ENCODE data around the gene NDEL1.

NDEL1 gene

GRCh38 chr17:8503807-8504206 lies 68.1 kb downstream of the NDEL1 start:
- H3K4me3 ChIP-seq (ENCODE audit: low read depth, low read length, poor library complexity, severe bottlenecking) = no peak overlapping the region

GRCh38 chr17:8504460-8505207 lies 69.0 kb downstream of the NDEL1 start:
- H3K9me2 ChIP-seq (ENCODE audit: low read depth, low read length) = no peaks in the 10 kb centered on the region
- no peaks in the 10 kb centered on the region for H3K4me1 ChIP-seq (ENCODE audit: insufficient read depth, low read length, severe bottlenecking)
- H3K79me2 ChIP-seq (ENCODE audit: insufficient read depth, low read length) = no peaks in the 10 kb centered on the region
- H3K9ac ChIP-seq (ENCODE audit: low read length) = no peak overlapping the region
- H3K27me3 ChIP-seq (ENCODE audit: insufficient read depth, low read length) = no peaks in the 10 kb centered on the region
- H3K27ac ChIP-seq (ENCODE audit: low read depth, low read length, poor library complexity, severe bottlenecking) = no peak overlapping the region
- no peaks in the 10 kb centered on the region for H4K20me1 ChIP-seq (ENCODE audit: insufficient read depth, low read length)
- H2AFZ ChIP-seq (ENCODE audit: low read length) = no peak overlapping the region
- H3K36me3 ChIP-seq (ENCODE audit: insufficient read depth, low read length) = peaks cover 25% of the 10 kb centered on the region
- H3K4me3 ChIP-seq (ENCODE audit: low read depth, low read length, poor library complexity, severe bottlenecking) = no peak overlapping the region
- no peak for TF ChIP-seq EZH2 (IDR thresholded peaks at IDR 0.05; ENCODE audit: borderline replicate concordance, low read length)
- TF ChIP-seq CTCF (IDR thresholded peaks at IDR 0.05; ENCODE audit: low read length) = no peak
- H3F3A ChIP-seq (ENCODE audit: insufficient read depth, low read length) = no peaks in the 10 kb centered on the region
- H3K9me3 ChIP-seq (ENCODE audit: low read length) = no peaks in the 10 kb centered on the region
- H3K4me2 ChIP-seq (ENCODE audit: low read length) = no peak overlapping the region

More at GRCh38 chr17:8503807-8504206, 68.1 kb downstream of the NDEL1 start:
- H3K9me2 ChIP-seq (ENCODE audit: low read depth, low read length) = no peaks in the 10 kb centered on the region
- H3K27me3 ChIP-seq (ENCODE audit: insufficient read depth, low read length) = no peaks in the 10 kb centered on the region
- H4K20me1 ChIP-seq (ENCODE audit: insufficient read depth, low read length) = no peaks in the 10 kb centered on the region
- no peaks in the 10 kb centered on the region for H3K79me2 ChIP-seq (ENCODE audit: insufficient read depth, low read length)
- H3K9me3 ChIP-seq (ENCODE audit: low read length) = no peaks in the 10 kb centered on the region
- no peaks in the 10 kb centered on the region for H3K4me1 ChIP-seq (ENCODE audit: insufficient read depth, low read length, severe bottlenecking)
- no peak overlapping the region for H3K4me2 ChIP-seq (ENCODE audit: low read length)
- no peak overlapping the region for H2AFZ ChIP-seq (ENCODE audit: low read length)
- no peak for TF ChIP-seq CTCF (IDR thresholded peaks at IDR 0.05; ENCODE audit: low read length)
- no peak for TF ChIP-seq EZH2 (IDR thresholded peaks at IDR 0.05; ENCODE audit: borderline replicate concordance, low read length)
- H3F3A ChIP-seq (ENCODE audit: insufficient read depth, low read length) = no peaks in the 10 kb centered on the region
- H3K9ac ChIP-seq (ENCODE audit: low read length) = no peak overlapping the region
- peaks cover 21% of the 10 kb centered on the region; the same call in 1 of the 2 replicates for H3K36me3 ChIP-seq (ENCODE audit: insufficient read depth, low read length)
- no peak overlapping the region for H3K27ac ChIP-seq (ENCODE audit: low read depth, low read length, poor library complexity, severe bottlenecking)

GRCh38 chr17:8506145-8506544 lies 70.5 kb downstream of the NDEL1 start:
- H3K9me3 ChIP-seq (ENCODE audit: low read length) = no peaks in the 10 kb centered on the region
- H3K27me3 ChIP-seq (ENCODE audit: insufficient read depth, low read length) = no peaks in the 10 kb centered on the region
- no peak overlapping the region for H3K4me2 ChIP-seq (ENCODE audit: low read length)
- TF ChIP-seq CTCF (IDR thresholded peaks at IDR 0.05; ENCODE audit: low read length) (no peak), EZH2 (IDR thresholded peaks at IDR 0.05; ENCODE audit: borderline replicate concordance, low read length) (no peak)
- no peak overlapping the region for H3K27ac ChIP-seq (ENCODE audit: low read depth, low read length, poor library complexity, severe bottlenecking)
- no peak overlapping the region for H2AFZ ChIP-seq (ENCODE audit: low read length)
- H3K9me2 ChIP-seq (ENCODE audit: low read depth, low read length) = no peaks in the 10 kb centered on the region
- H3K4me1 ChIP-seq (ENCODE audit: insufficient read depth, low read length, severe bottlenecking) = no peaks in the 10 kb centered on the region
- H3K79me2 ChIP-seq (ENCODE audit: insufficient read depth, low read length) = no peaks in the 10 kb centered on the region
- peaks cover 14% of the 10 kb centered on the region for H3K36me3 ChIP-seq (ENCODE audit: insufficient read depth, low read length)
- no peaks in the 10 kb centered on the region for H4K20me1 ChIP-seq (ENCODE audit: insufficient read depth, low read length)
- H3F3A ChIP-seq (ENCODE audit: insufficient read depth, low read length) = no peaks in the 10 kb centered on the region
- no peak overlapping the region for H3K4me3 ChIP-seq (ENCODE audit: low read depth, low read length, poor library complexity, severe bottlenecking)
- H3K9ac ChIP-seq (ENCODE audit: low read length) = no peak overlapping the region
